HG03139 (cell line): ENCODE results near the gene TRIM24.

Experiments
- ATAC-seq: cut with Tn5 transposase; IDR thresholded peaks from one replicate; pipeline ENCODE4 v1.9.1; 2021; ENCODE audit not compliant: unreplicated experiment

Gene TRIM24

GRCh38 chr7:138568655-138569054 is 108.6 kb downstream of the TRIM24 start:
- ATAC-seq = no peak

GRCh38 chr7:138569418-138569817 is 109.4 kb downstream of the TRIM24 start:
- no peak for ATAC-seq

- ATAC-seq = no peak
Measured at GRCh38 chr7:138570715-138571114, 110.7 kb downstream of the TRIM24 start.

- ATAC-seq = no peak
Measured at GRCh38 chr7:138573741-138574140, 113.7 kb downstream of the TRIM24 start.

GRCh38 chr7:138575897-138576428 is 115.9 kb downstream of the TRIM24 start:
- no peak for ATAC-seq

- no peak for ATAC-seq
Measured at GRCh38 chr7:138579136-138579535, 119.1 kb downstream of the TRIM24 start.

GRCh38 chr7:138579671-138580070 is 119.6 kb downstream of the TRIM24 start:
- no peak for ATAC-seq

GRCh38 chr7:138581065-138581464 is 121.0 kb downstream of the TRIM24 start:
- ATAC-seq = no peak

- no peak for ATAC-seq
Measured at GRCh38 chr7:138584283-138584682, 124.2 kb downstream of the TRIM24 start.

GRCh38 chr7:138584696-138585095 is 124.6 kb downstream of the TRIM24 start:
- ATAC-seq = no peak

GRCh38 chr7:138585283-138585993 is 125.4 kb downstream of the TRIM24 start:
- no peak for ATAC-seq

- ATAC-seq = no peak
Measured at GRCh38 chr7:138587485-138587884, 127.4 kb downstream of the TRIM24 start.

- ATAC-seq = no peak
Measured at GRCh38 chr7:138588986-138589385, 128.9 kb downstream of the TRIM24 start.

- ATAC-seq = no peak
Measured at GRCh38 chr7:138590154-138590553, 130.1 kb downstream of the TRIM24 start.

- ATAC-seq = no peak
Measured at GRCh38 chr7:138595454-138595853, 135.4 kb downstream of the TRIM24 start.

- ATAC-seq = no peak
Measured at GRCh38 chr7:138602451-138602850, 142.4 kb downstream of the TRIM24 start.

GRCh38 chr7:138603549-138604318 is 143.7 kb downstream of the TRIM24 start:
- no peak for ATAC-seq

- no peak for ATAC-seq
Measured at GRCh38 chr7:138606236-138606635, 146.2 kb downstream of the TRIM24 start.

- ATAC-seq = no peak
Measured at GRCh38 chr7:138607216-138608126, 147.4 kb downstream of the TRIM24 start.

- no peak for ATAC-seq
Measured at GRCh38 chr7:138608275-138608674, 148.2 kb downstream of the TRIM24 start.

GRCh38 chr7:138610671-138611170 is 150.7 kb downstream of the TRIM24 start:
- no peak for ATAC-seq
